GM19463 (cell line): ENCODE measurements around the gene ATL3.
"Not testable (repeated sequence)": the region's sequence is repeated elsewhere in the genome, so short reads cannot be mapped to it uniquely, and the experiment has no call there.

Experiments
- ATAC-seq: cut with Tn5 transposase; IDR thresholded peaks from one replicate; pipeline ENCODE4 v1.9.1; 2021; ENCODE audit warnings: mild to moderate bottlenecking, moderate library complexity; ENCODE audit not compliant: unreplicated experiment

ATL3 gene

GRCh38 chr11:63622323-63622722 is 48.9 kb downstream of the ATL3 start:
- ATAC-seq, result no peak

- no peak for ATAC-seq
Measured at GRCh38 chr11:63621071-63621470, 50.1 kb downstream of the ATL3 start.

- no peak for ATAC-seq
Measured at GRCh38 chr11:63619967-63620366, 51.2 kb downstream of the ATL3 start.

- ATAC-seq, result not testable (repeated sequence)
Measured at GRCh38 chr11:63617686-63618085, 53.5 kb downstream of the ATL3 start.

GRCh38 chr11:63616953-63617352 is 54.2 kb downstream of the ATL3 start:
- ATAC-seq, result no peak

- ATAC-seq, result peak; percentile 60
Measured at GRCh38 chr11:63614136-63614671, 57.0 kb downstream of the ATL3 start, which contains the start of gene PLAAT3. TSS of gene PLAAT3 (minus strand) at chr11:63614433. CDS start at chr11:63614014, 419 bp downstream.

GRCh38 chr11:63613517-63614135 is 57.5 kb downstream of the ATL3 start:
- ATAC-seq, result peak; percentile 38

GRCh38 chr11:63612181-63612580 is 59.0 kb downstream of the ATL3 start:
- no peak for ATAC-seq

GRCh38 chr11:63611395-63611747 is 59.8 kb downstream of the ATL3 start:
- ATAC-seq, result no peak

GRCh38 chr11:63610604-63611394 is 60.4 kb downstream of the ATL3 start:
- ATAC-seq, result no peak

- no peak for ATAC-seq
Measured at GRCh38 chr11:63609971-63610580, 61.1 kb downstream of the ATL3 start.

GRCh38 chr11:63609536-63609935 is 61.6 kb downstream of the ATL3 start:
- no peak for ATAC-seq

- no peak for ATAC-seq
Measured at GRCh38 chr11:63608353-63609345, 62.5 kb downstream of the ATL3 start.

- no peak for ATAC-seq
Measured at GRCh38 chr11:63603180-63603518, 68.0 kb downstream of the ATL3 start.

- ATAC-seq, result not testable (repeated sequence)
Measured at GRCh38 chr11:63602290-63603179, 68.6 kb downstream of the ATL3 start.

- no peak for ATAC-seq
Measured at GRCh38 chr11:63599211-63600122, 71.7 kb downstream of the ATL3 start.

GRCh38 chr11:63598556-63598955 is 72.6 kb downstream of the ATL3 start:
- no peak for ATAC-seq

- no peak for ATAC-seq
Measured at GRCh38 chr11:63595296-63595695, 75.9 kb downstream of the ATL3 start.

GRCh38 chr11:63592975-63593395 is 78.2 kb downstream of the ATL3 start:
- no peak for ATAC-seq
